Measurements from ENCODE around the gene RRAD.
"Not testable (repeated sequence)": the region's sequence is repeated elsewhere in the genome, so short reads cannot be mapped to it uniquely, and the experiment has no call there.

RRAD gene

GRCh38 chr16:66898207-66898606 lies 27.1 kb downstream of the RRAD start:
- DNase-seq (ENCODE audit: low read depth) = no peak
- no peak overlapping the region for H3K4me3 ChIP-seq (ENCODE audit: low read length)
- TF ChIP-seq CTCF (conservative IDR thresholded peaks at IDR 0.05; ENCODE audit: low read depth, low read length) = no peak

- H3K4me3 ChIP-seq (ENCODE audit: low read length); DNase-seq (ENCODE audit: low read depth): not testable (repeated sequence)
Observed at GRCh38 chr16:66896682-66897081, 28.7 kb downstream of the RRAD start.

GRCh38 chr16:66895999-66896398 lies 29.3 kb downstream of the RRAD start:
- TF ChIP-seq CTCF (conservative IDR thresholded peaks at IDR 0.05; ENCODE audit: low read depth, low read length) = no peak
- no peak for DNase-seq (ENCODE audit: low read depth)
- no peak overlapping the region for H3K4me3 ChIP-seq (ENCODE audit: low read length)

GRCh38 chr16:66895689-66895979 lies 29.7 kb downstream of the RRAD start:
- no peak for DNase-seq (ENCODE audit: low read depth)
- TF ChIP-seq CTCF (conservative IDR thresholded peaks at IDR 0.05; ENCODE audit: low read depth, low read length) = no peak
- H3K4me3 ChIP-seq (ENCODE audit: low read length) = no peak overlapping the region

- DNase-seq (ENCODE audit: low read depth) = no peak
- peak; percentile 91 for TF ChIP-seq CTCF (conservative IDR thresholded peaks at IDR 0.05; ENCODE audit: low read depth, low read length)
- H3K4me3 ChIP-seq (ENCODE audit: low read length) = no peak overlapping the region
Observed at GRCh38 chr16:66894948-66895688, 30.2 kb downstream of the RRAD start.

- no peak for TF ChIP-seq CTCF (conservative IDR thresholded peaks at IDR 0.05; ENCODE audit: low read depth, low read length)
- no peak for DNase-seq (ENCODE audit: low read depth)
Observed at GRCh38 chr16:66894055-66894454, 31.3 kb downstream of the RRAD start.

GRCh38 chr16:66891797-66892196 lies 33.5 kb downstream of the RRAD start:
- TF ChIP-seq CTCF (conservative IDR thresholded peaks at IDR 0.05; ENCODE audit: low read depth, low read length) = no peak
- DNase-seq (ENCODE audit: low read depth) = no peak
- no peak overlapping the region for H3K4me3 ChIP-seq (ENCODE audit: low read length)

More at GRCh38 chr16:66894055-66894454, 31.3 kb downstream of the RRAD start:
- H3K4me3 ChIP-seq (ENCODE audit: low read length) = no peak overlapping the region

Measured in retinal pigment epithelial cell (primary cell).